GM19467 (cell line): Measurements from ENCODE around the gene CIT.

Experiments used
- ATAC-seq: cut with Tn5 transposase; IDR thresholded peaks from one replicate; pipeline ENCODE4 v1.9.1; 2021; ENCODE audit warnings: mild to moderate bottlenecking, moderate library complexity; ENCODE audit not compliant: unreplicated experiment

Gene CIT

GRCh38 chr12:119864591-119864990 is 12.5 kb downstream of the CIT start:
- ATAC-seq, result no peak

GRCh38 chr12:119859241-119859640 is 17.9 kb downstream of the CIT start:
- no peak for ATAC-seq

- ATAC-seq, result no peak
These were observed 20.0 kb downstream of the CIT start for GRCh38 chr12:119857041-119857591.

- ATAC-seq, result no peak
These were observed 26.8 kb downstream of the CIT start for GRCh38 chr12:119850330-119850729.

GRCh38 chr12:119843100-119843499 is 34.0 kb downstream of the CIT start:
- no peak for ATAC-seq

GRCh38 chr12:119842380-119842779 is 34.7 kb downstream of the CIT start:
- no peak for ATAC-seq

- ATAC-seq, result no peak
These were observed 35.5 kb downstream of the CIT start for GRCh38 chr12:119841433-119842210.

- ATAC-seq, result no peak
These were observed 36.5 kb downstream of the CIT start for GRCh38 chr12:119840582-119840981.

GRCh38 chr12:119840168-119840567 is 37.0 kb downstream of the CIT start:
- ATAC-seq, result no peak

- no peak for ATAC-seq
These were observed 38.1 kb downstream of the CIT start for GRCh38 chr12:119838826-119839600.

GRCh38 chr12:119836781-119837180 is 40.3 kb downstream of the CIT start:
- ATAC-seq, result no peak

GRCh38 chr12:119835068-119835467 is 42.1 kb downstream of the CIT start:
- no peak for ATAC-seq

- no peak for ATAC-seq
These were observed 47.7 kb downstream of the CIT start for GRCh38 chr12:119829439-119829838.

GRCh38 chr12:119828300-119828699 is 48.8 kb downstream of the CIT start:
- ATAC-seq, result no peak

GRCh38 chr12:119827760-119828159 is 49.4 kb downstream of the CIT start:
- ATAC-seq, result no peak

- ATAC-seq, result no peak
These were observed 50.3 kb downstream of the CIT start for GRCh38 chr12:119826661-119827445.

- no peak for ATAC-seq
These were observed 51.9 kb downstream of the CIT start for GRCh38 chr12:119825262-119825661.

GRCh38 chr12:119822046-119822445 is 55.1 kb downstream of the CIT start:
- no peak for ATAC-seq

GRCh38 chr12:119819322-119819721 is 57.8 kb downstream of the CIT start:
- no peak for ATAC-seq

- no peak for ATAC-seq
These were observed 59.4 kb downstream of the CIT start for GRCh38 chr12:119817546-119818343.
